Endodermal cell (in vitro differentiated cells): ENCODE results near the gene TTC23. TPM values are rescaled to one million over a fixed set of nuclear protein-coding genes. Genes with fewer than 3 reads are reported as not detected.

Experiments
- DNase-seq: peaks from one replicate; pipeline ENCODE4 v3.0.0-alpha.2; 2017
- H3K27ac ChIP-seq: 2 replicates; pipeline ENCODE4 v1.5.1; 2013; ENCODE audit warnings: mild to moderate bottlenecking, low read depth, low read length, moderate library complexity
- H3K27me3 ChIP-seq: 2 replicates; pipeline ENCODE4 v1.6.1; 2013; ENCODE audit warnings: mild to moderate bottlenecking, low read length, moderate library complexity; ENCODE audit not compliant: insufficient read depth, control insufficient read depth, poor library complexity, severe bottlenecking
- H3K36me3 ChIP-seq: 2 replicates; pipeline ENCODE4 v1.7.0; 2013; ENCODE audit warnings: mild to moderate bottlenecking, low read length, moderate library complexity; ENCODE audit not compliant: control insufficient read depth, insufficient read depth
- H3K4me1 ChIP-seq: one replicate; pipeline ENCODE4 v1.7.0; 2013; ENCODE audit warnings: low read length; ENCODE audit not compliant: control insufficient read depth, insufficient read depth
- H3K4me3 ChIP-seq: 2 replicates; pipeline ENCODE4 v1.5.1; 2013; ENCODE audit warnings: mild to moderate bottlenecking, low read length, moderate library complexity
- H3K9ac ChIP-seq: 2 replicates; pipeline ENCODE4 v1.6.1; 2013; ENCODE audit warnings: mild to moderate bottlenecking, low read length, moderate library complexity; ENCODE audit not compliant: poor library complexity, severe bottlenecking; ENCODE audit errors: extremely low read depth
- H3K9me3 ChIP-seq: 2 replicates; pipeline ENCODE4 v1.6.1; 2013; ENCODE audit warnings: mild to moderate bottlenecking, low read length, moderate library complexity; ENCODE audit not compliant: control insufficient read depth
- H3K27ac Mint-ChIP-seq: 2 replicates; pipeline ENCODE4 v1.8.0; 2020; ENCODE audit warnings: mixed read lengths
- H3K27me3 Mint-ChIP-seq: 2 replicates; pipeline ENCODE4 v1.8.0; 2021; ENCODE audit warnings: mild to moderate bottlenecking, mixed read lengths; ENCODE audit not compliant: insufficient read depth
- H3K36me3 Mint-ChIP-seq: 2 replicates; pipeline ENCODE4 v1.8.0; 2020; ENCODE audit warnings: low read depth, mixed read lengths
- H3K4me1 Mint-ChIP-seq: 2 replicates; pipeline ENCODE4 v1.8.0; 2020; ENCODE audit warnings: mixed read lengths
- H3K4me3 Mint-ChIP-seq: 2 replicates; pipeline ENCODE4 v1.8.0; 2020; ENCODE audit warnings: mild to moderate bottlenecking, moderate library complexity, mixed read lengths
- H3K9me3 Mint-ChIP-seq: 2 replicates; pipeline ENCODE4 v1.8.0; 2020; ENCODE audit warnings: mild to moderate bottlenecking, mixed read lengths
- WGBS, 2 experiments: methylation state at CpG; one replicate each; pipeline versions ENCODE4 v1.1.5 to v1.1.7; 2013; ENCODE audit warnings: missing lambda C conversion rate in 2 of 2, mixed read lengths in 1 of 2; ENCODE audit not compliant: insufficient coverage in 1 of 2, insufficient read length in 1 of 2; 5-methylcytosine and 5-hydroxymethylcytosine counted together
- total RNA-seq, 2 donors: library from RNA; stranded (reverse); fragmentation: NEBNext Ultra II Directional in 1 of 2; extraction: Animal tissue kit (Norgen Biotek cat#: 25700) in 1 of 2; gene quantifications; 2 replicates in 1 of 2; 3 replicates in 1 of 2; pipeline ENCODE4 v1.2.1, GENCODE V29; 2021
- TF ChIP-seq, protein P1 (sequence below): fragments of 200-600 bp; sonication (generic); conservative IDR thresholded peaks from 2 replicates; pipeline ENCODE4 v1.5.0; 2021; ENCODE audit warnings: antibody characterized with exemption, mild to moderate bottlenecking

TTC23 gene
- total RNA-seq, 2 donors from 2014 or later: 20.7 to 26.3 TPM

DNA sequence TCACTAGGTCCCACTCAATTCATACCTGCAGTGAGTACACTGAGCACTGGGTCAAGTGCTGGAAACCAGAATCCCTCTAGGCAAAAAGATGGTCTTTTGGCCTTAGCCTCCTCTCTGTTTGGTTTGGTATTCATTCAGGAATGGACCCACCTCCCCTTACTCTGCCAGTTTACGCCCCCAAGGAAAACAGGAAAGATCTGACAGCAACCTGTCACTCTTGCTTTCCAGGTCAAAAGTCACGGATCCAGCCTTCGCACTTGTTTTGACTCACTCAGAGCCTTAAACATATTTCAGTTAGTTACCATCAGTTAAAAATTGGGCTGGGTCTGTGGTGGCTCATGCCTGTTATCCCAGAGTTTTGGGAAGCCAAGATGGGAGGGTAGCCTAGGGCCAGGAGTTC is 76.4 kb downstream of the TTC23 start:
- Histone ChIP-seq H3K36me3 (peaks cover 7% of the 10 kb centered on the region), H3K4me3 (no peak overlapping the region), H3K27me3 (no peaks in the 10 kb centered on the region), H3K9me3 (no peaks in the 10 kb centered on the region), H3K9ac (no peak overlapping the region), H3K4me1 (peaks cover 15% of the 10 kb centered on the region), H3K27ac (no peak overlapping the region)
- Mint-ChIP-seq H3K4me3 (no peak overlapping the region), H3K27ac (no peak overlapping the region), H3K9me3 (no peaks in the 10 kb centered on the region), H3K4me1 (peaks cover 30% of the 10 kb centered on the region), H3K36me3 (peaks cover 17% of the 10 kb centered on the region), H3K27me3 (no peaks in the 10 kb centered on the region)
- DNase-seq: no peak
- 80 to 96% methylated on average over 1 to 3 of the region's 3 CpGs for WGBS, 2 experiments
- TF ChIP-seq, protein P1, sequence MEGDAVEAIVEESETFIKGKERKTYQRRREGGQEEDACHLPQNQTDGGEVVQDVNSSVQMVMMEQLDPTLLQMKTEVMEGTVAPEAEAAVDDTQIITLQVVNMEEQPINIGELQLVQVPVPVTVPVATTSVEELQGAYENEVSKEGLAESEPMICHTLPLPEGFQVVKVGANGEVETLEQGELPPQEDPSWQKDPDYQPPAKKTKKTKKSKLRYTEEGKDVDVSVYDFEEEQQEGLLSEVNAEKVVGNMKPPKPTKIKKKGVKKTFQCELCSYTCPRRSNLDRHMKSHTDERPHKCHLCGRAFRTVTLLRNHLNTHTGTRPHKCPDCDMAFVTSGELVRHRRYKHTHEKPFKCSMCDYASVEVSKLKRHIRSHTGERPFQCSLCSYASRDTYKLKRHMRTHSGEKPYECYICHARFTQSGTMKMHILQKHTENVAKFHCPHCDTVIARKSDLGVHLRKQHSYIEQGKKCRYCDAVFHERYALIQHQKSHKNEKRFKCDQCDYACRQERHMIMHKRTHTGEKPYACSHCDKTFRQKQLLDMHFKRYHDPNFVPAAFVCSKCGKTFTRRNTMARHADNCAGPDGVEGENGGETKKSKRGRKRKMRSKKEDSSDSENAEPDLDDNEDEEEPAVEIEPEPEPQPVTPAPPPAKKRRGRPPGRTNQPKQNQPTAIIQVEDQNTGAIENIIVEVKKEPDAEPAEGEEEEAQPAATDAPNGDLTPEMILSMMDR: no peak

DNA sequence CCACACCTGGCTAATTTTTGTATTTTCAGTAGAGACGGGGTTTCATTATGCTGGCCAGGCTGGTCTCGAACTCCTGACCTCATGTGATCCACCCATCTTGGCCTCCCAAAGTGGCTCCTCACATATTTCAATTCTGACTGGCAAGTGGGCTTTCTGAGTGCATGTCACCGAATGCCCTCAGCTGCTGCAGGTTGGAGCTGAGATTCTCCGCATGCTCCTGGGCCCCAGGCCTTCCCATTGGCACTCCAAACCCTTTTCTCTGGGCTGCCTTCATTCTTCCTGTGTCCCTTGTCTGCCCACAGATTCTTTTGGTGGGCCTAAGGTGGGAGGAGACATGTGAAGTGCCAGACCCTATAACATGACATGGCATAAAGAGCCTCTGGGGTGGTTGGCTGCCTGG is 77.2 kb downstream of the TTC23 start:
- no peak overlapping the region for H3K27ac Mint-ChIP-seq
- no peak for DNase-seq
- no peaks in the 10 kb centered on the region for H3K9me3 Mint-ChIP-seq
- Histone ChIP-seq H3K9me3 (no peaks in the 10 kb centered on the region), H3K27me3 (no peaks in the 10 kb centered on the region), H3K36me3 (peaks cover 7% of the 10 kb centered on the region), H3K9ac (no peak overlapping the region), H3K4me1 (peaks cover 12% of the 10 kb centered on the region), H3K4me3 (no peak overlapping the region), H3K27ac (no peak overlapping the region)
- peaks cover 28% of the 10 kb centered on the region for H3K4me1 Mint-ChIP-seq
- TF ChIP-seq, protein P1: no peak
- WGBS, 2 experiments: 99 to 100% methylated on average over 4 of the region's 4 CpGs
- H3K4me3 Mint-ChIP-seq: no peak overlapping the region
- H3K36me3 Mint-ChIP-seq: peaks cover 17% of the 10 kb centered on the region
- H3K27me3 Mint-ChIP-seq: no peaks in the 10 kb centered on the region

DNA sequence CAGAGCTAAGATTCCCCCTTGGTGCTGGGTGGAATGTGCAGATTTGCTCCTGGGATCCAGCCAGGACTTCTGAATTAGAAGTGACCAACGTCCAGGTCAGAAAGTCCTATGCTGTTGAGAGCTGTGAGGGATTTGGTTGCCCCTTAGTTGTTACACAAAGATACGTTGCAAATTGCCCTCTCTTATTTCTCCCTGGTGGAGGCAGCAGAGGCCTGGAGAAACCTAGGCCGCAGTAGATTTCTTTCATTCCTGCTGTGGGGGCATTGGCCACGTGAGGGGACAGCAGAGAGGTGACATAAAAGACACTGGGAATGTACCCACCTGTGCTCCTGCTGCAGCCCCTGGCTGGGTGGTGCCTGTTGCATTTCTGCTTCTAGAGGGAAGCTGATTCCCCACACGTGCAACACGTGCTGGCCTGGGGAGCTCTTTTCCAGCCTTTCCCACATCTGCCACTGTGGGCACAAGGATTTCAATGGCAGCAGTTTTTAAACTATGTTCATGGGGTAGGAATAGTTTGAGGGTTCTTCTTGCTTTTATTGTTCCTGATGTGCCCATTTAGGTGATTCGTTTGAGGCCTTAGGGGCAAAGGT is 78.8 kb downstream of the TTC23 start:
- no peak overlapping the region for H3K9ac ChIP-seq
- Mint-ChIP-seq H3K36me3 (peaks cover 20% of the 10 kb centered on the region), H3K4me1 (peaks cover 17% of the 10 kb centered on the region), H3K27me3 (no peaks in the 10 kb centered on the region), H3K27ac (no peak overlapping the region), H3K9me3 (no peaks in the 10 kb centered on the region), H3K4me3 (no peak overlapping the region)
- no peaks in the 10 kb centered on the region for H3K27me3 ChIP-seq
- peaks cover 7% of the 10 kb centered on the region for H3K36me3 ChIP-seq
- TF ChIP-seq, protein P1: peak; percentile 53
- DNase-seq: no peak
- WGBS, 2 experiments: 77 to 84% methylated on average over 4 to 7 of the region's 7 CpGs
- H3K4me1 ChIP-seq: peaks cover 7% of the 10 kb centered on the region
- H3K9me3 ChIP-seq: no peaks in the 10 kb centered on the region
- no peak overlapping the region for H3K4me3 ChIP-seq
- H3K27ac ChIP-seq: no peak overlapping the region
